Measurements from ENCODE around the gene SUPT3H.

The SUPT3H gene

DNA sequence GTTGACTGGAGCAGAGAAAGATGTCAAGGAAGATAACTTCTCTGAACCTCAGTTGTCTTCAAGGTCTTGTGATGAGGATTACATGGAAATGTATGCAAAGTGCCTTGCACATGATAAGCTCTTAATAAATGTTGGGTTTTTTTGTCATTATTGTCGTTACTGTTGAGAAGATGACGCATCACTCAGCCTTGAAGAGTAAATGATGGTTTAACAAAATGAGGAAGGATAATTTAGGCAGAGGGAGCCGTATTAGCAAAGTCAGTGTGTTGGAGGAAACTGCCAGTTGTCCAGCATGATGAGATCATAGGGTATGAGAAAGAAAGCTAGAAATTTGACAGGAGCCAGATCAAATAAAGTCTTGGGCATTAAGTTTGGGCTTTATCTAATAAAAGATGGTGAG lies 8.8 kb upstream of the SUPT3H start:
- peak; percentile 21 for DNase-seq (ENCODE audit: low read depth)
- TF ChIP-seq MYC (IDR thresholded peaks at IDR 0.05; ENCODE audit: low read depth, low read length) = no peak
- TF ChIP-seq POLR2A (IDR thresholded peaks at IDR 0.05; ENCODE audit: extremely low read depth, insufficient read length) = no peak
- TF ChIP-seq, protein P1, sequence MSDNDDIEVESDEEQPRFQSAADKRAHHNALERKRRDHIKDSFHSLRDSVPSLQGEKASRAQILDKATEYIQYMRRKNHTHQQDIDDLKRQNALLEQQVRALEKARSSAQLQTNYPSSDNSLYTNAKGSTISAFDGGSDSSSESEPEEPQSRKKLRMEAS (IDR thresholded peaks at IDR 0.05; ENCODE audit: low read depth, low read length) = no peak
- TF ChIP-seq, protein P2, sequence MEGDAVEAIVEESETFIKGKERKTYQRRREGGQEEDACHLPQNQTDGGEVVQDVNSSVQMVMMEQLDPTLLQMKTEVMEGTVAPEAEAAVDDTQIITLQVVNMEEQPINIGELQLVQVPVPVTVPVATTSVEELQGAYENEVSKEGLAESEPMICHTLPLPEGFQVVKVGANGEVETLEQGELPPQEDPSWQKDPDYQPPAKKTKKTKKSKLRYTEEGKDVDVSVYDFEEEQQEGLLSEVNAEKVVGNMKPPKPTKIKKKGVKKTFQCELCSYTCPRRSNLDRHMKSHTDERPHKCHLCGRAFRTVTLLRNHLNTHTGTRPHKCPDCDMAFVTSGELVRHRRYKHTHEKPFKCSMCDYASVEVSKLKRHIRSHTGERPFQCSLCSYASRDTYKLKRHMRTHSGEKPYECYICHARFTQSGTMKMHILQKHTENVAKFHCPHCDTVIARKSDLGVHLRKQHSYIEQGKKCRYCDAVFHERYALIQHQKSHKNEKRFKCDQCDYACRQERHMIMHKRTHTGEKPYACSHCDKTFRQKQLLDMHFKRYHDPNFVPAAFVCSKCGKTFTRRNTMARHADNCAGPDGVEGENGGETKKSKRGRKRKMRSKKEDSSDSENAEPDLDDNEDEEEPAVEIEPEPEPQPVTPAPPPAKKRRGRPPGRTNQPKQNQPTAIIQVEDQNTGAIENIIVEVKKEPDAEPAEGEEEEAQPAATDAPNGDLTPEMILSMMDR (IDR thresholded peaks at IDR 0.05; ENCODE audit: low read depth, low read length) = no peak
- H3K4me3 ChIP-seq (ENCODE audit: low read depth, low read length) = no peak overlapping the region

DNA sequence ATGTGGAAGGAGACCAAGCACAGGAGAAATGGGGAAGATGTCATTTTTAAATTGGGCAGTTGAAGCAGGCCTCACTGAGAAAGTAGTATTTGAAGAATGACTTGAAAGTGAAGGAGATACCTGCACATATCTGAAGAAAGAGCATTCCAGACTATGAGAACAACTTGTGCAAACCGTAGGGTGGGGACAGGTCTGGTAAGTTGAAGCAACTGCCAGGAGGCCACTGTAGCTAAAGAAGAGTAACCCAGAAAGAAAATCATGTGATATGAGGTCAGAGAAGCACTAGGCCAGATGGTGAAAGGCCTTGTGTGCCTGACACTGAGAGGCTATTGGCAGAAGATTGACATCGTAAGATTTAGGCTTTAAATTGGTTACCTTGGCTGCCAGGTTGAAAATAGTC lies 4.7 kb upstream of the SUPT3H start:
- DNase-seq (ENCODE audit: low read depth) = no peak
- TF ChIP-seq, protein P1 (IDR thresholded peaks at IDR 0.05; ENCODE audit: low read depth, low read length) = no peak
- TF ChIP-seq, protein P2 (IDR thresholded peaks at IDR 0.05; ENCODE audit: low read depth, low read length) = no peak
- no peak for TF ChIP-seq MYC (IDR thresholded peaks at IDR 0.05; ENCODE audit: low read depth, low read length)
- TF ChIP-seq POLR2A (IDR thresholded peaks at IDR 0.05; ENCODE audit: extremely low read depth, insufficient read length) = no peak
- H3K4me3 ChIP-seq (ENCODE audit: low read depth, low read length) = no peak overlapping the region

DNA sequence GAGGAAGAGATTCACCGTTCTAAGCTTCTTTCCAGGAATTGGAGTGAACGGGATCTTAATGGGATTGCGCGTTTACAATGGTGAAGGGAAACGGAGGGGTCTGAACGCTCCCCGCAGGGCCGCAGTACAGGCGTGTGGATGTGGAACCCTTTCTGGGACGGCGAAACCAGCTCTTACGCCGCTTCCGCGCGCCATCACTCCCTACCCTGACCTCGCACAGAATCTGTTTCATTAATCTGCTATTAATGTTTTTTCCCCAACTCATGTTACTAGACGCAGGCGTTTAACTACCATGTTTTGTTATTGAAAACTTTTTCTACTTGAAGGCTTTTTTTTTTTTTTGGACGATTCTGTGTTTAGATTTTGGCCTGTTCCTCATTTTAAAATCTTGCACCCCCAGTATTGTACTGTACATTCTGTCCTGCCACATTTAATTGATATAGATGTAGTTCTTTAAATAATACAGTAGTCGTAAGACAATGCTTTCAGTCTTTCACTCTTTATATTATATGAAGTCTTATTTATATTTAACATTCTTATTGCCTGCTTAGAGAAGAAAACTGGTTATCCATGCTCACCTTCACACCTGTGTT lies 696 bp upstream of the SUPT3H start:
- DNase-seq (ENCODE audit: low read depth) = no peak
- no peak for TF ChIP-seq MYC (IDR thresholded peaks at IDR 0.05; ENCODE audit: low read depth, low read length)
- no peak for TF ChIP-seq POLR2A (IDR thresholded peaks at IDR 0.05; ENCODE audit: extremely low read depth, insufficient read length)
- TF ChIP-seq, protein P1 (IDR thresholded peaks at IDR 0.05; ENCODE audit: low read depth, low read length) = no peak
- TF ChIP-seq, protein P2 (IDR thresholded peaks at IDR 0.05; ENCODE audit: low read depth, low read length) = no peak
- H3K4me3 ChIP-seq (ENCODE audit: low read depth, low read length) = peak overlapping the region; percentile 84

DNA sequence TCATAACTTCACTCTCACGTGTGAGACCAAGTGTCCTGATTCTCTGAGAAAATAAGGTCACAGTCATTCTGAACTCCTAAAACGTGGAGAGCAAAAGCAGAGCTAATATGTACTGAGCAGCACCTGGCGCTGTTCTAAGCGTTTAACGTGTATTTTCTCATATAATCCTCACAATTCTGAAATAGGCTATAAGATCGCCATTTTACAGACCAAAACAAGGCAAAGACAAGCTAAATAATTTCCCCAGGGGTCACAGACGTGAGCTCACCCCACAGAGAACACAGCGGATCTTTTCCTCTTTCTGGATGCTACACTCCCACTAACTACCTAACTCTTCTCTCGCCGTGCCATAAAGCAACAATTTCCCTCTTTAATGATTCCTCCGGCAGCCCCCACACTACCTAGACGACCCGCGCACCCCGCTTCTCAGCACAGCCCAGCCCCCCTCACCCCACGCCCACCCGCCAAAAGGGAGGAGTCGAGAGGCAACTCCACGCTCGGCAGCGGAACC lies 636 bp downstream of the SUPT3H start:
- H3K4me3 ChIP-seq (ENCODE audit: low read depth, low read length) = peak overlapping the region; percentile 97
- TF ChIP-seq, protein P1 (IDR thresholded peaks at IDR 0.05; ENCODE audit: low read depth, low read length) = no peak; the same call in 1 of the 2 replicates
- no peak for TF ChIP-seq POLR2A (IDR thresholded peaks at IDR 0.05; ENCODE audit: extremely low read depth, insufficient read length)
- no peak; the same call in none of the 2 replicates for TF ChIP-seq MYC (IDR thresholded peaks at IDR 0.05; ENCODE audit: low read depth, low read length)
- TF ChIP-seq, protein P2 (IDR thresholded peaks at IDR 0.05; ENCODE audit: low read depth, low read length) = no peak
- DNase-seq (ENCODE audit: low read depth) = no peak

DNA sequence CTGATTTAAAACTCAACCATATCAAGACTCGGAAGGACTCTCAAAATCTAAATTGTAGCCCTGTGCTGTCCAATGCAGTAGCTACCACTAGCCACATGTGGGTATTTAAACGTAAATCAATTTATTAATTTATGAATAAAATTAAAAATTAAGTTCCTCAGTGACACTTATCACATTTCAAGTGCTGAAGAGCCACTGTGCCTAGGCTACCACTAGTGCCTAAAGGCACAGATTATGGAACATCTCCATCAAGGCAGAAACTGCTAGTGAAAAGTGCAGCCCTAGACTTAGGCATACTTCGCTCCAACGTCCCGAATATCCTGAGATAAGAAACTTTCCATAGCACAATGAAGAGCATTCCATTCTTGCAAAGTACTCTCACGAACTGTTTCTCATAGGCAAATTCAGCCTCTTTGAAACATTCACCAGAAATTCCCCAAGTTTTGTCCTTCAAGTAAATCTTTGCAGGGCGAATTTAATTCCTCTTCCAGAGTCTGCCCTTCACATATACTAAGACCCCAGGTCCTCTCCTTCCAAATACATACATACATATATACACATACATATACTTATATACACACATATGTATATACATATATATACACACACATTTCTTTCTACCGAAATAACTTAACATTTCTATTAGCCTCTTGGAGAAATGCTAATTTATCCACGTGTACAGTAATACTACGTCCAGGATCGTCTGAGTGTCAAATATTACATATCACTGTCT lies 1.3 kb downstream of the SUPT3H start:
- TF ChIP-seq, protein P2 (IDR thresholded peaks at IDR 0.05; ENCODE audit: low read depth, low read length) = no peak
- TF ChIP-seq POLR2A (IDR thresholded peaks at IDR 0.05; ENCODE audit: extremely low read depth, insufficient read length) (no peak), MYC (IDR thresholded peaks at IDR 0.05; ENCODE audit: low read depth, low read length) (no peak)
- TF ChIP-seq, protein P1 (IDR thresholded peaks at IDR 0.05; ENCODE audit: low read depth, low read length) = no peak
- peak overlapping the region; percentile 97 for H3K4me3 ChIP-seq (ENCODE audit: low read depth, low read length)
- DNase-seq (ENCODE audit: low read depth) = peak; percentile 25
